GM03348 (cell line): ENCODE results near the gene HLCS.
"Not testable (repeated sequence)": the region's sequence is repeated elsewhere in the genome, so short reads cannot be mapped to it uniquely, and the experiment has no call there.

ENCODE experiments used
- DNase-seq: peaks from one replicate; pipeline ENCODE4 v3.0.0; 2012; ENCODE audit warnings: low spot score

The HLCS gene

GRCh38 chr21:36847189-36847588, 119.3 kb downstream of the HLCS start:
- DNase-seq, result peak; percentile 82

DNA sequence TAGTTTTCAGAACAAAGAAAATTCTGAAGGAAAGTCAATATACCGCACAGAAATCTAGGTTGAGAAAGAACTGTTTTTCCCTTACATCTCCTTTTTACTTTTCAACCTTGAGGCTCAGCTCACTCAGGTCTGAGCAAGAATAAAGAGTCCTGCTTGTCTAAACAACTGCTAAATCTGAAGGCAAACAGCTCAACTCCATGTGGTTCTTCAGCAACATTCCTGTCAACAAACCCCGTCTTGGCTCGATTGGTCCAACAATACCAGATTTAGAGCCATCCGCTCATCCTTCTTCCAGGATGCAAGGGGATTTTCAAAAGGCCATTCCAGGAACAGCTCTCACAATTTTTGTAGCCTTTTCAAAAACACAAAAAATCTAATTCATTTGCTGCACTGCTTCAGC, 119.8 kb downstream of the HLCS start:
- DNase-seq, result no peak

DNA sequence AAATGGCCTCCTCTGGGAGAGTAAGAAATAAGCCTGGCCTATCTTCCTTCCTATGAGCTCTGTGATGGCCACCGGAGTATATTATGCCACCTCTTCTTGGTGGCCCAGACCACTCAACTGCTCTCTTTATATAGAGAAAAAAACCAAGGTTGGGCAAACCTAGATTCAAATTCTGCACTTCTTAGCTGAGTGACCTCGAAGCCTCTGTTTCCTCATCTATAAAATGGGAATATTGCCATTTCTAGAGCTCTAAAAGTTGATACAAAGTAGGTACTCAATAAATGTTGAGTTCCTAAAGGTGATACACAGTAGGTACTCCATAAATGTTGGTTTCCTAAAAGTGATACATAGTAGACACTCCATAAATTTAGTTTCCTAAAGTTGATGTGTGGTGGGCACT, 120.7 kb downstream of the HLCS start:
- DNase-seq, result no peak

DNA sequence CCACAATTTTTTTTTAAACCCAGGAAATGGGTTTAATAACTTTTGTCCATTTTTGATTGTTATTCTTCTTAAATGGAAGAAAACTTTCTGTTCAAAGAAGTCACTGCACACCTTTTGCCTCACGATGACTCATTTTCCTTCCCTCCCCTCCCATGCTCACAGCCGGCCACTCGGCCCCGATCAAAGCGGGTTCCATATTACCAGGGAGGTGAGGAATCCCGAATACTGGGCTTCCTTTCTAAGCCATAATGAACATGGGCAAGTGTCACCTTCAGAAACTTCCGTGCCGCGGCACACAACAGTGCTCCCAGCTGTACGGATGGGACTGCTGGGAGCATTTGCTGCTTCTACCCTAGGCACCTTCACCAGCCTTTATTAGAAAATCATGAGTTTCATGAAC, 121.4 kb downstream of the HLCS start:
- DNase-seq, result no peak

DNA sequence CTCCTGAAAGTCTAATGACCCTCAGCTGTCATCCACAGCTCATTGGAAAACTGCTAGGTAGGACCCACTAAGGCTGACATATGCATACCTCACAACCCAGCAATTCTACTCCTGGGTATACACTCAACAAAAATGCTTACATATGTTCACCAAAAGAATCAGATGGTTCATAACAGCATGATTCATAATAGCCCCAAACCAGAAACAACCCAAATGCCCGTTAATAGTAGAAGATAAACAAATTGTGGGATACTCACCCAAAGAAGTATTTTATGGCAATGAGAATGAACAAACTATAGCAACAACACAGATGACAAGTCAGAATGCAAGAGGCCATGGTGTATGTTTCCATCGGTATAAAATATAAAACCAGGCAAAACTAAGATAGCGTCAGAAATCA, 124.6 kb downstream of the HLCS start:
- DNase-seq, result no peak

- no peak for DNase-seq
Observed at GRCh38 chr21:36839735-36840134, 126.7 kb downstream of the HLCS start.

DNA sequence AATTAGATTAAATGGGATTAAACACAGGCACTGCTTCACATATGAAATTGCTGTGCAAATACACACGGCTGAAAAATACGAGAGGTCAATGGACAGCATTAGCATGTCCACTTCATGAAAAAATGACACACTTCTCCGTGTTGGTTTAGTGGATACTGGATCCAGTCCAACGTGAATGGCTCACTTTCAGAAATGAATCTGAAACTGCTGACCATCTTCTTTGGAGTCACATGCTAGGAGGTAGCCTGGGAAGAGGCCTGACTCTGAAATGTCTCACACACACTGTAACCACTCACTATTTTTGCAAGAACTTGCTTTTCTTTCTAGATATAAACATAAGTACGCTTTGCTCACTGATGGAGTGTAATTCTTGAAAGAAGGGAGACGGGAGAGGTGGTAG, 127.3 kb downstream of the HLCS start:
- DNase-seq, result no peak

DNA sequence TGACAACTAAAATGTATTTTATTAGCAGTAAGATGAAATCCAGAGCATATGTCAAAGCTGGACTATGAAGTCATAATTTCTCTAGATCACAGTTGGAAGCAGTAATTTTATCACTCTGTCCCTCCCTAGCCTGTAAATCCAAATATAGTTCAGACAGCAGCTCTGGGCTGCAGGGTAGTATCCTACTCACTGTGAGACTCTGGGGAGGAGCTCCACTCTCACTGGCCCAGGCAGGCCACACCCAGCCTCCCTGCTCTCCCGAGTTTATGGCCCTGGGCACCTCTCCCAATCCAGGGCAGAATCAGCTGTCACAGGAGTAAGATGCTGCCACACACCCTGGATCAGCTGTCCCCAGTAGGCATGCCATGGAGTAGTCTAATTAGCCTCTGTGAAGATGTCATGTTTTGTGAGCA, 131.1 kb downstream of the HLCS start:
- peak; percentile 60 for DNase-seq

- DNase-seq, result no peak
Observed at GRCh38 chr21:36834192-36834591, 132.3 kb downstream of the HLCS start.

DNA sequence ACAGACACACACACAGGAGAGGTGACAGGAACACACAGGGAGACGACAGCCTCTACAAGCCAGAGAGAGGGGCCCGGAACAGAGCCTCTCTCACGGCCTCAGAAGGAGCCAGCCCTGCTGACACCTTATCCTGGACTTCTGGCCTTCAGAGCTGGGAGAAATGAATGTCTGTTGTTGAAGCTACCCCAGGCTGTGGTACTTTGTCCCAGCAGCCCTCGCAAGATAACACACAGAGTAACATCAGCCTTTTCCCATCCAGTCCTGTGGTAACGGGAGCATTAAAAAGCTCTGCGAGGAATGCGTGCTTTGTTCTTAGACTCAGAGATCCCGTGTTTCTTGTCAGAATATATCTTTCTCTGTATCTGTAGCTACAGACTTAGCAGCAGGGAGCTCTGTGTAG, 136.4 kb downstream of the HLCS start:
- DNase-seq, result no peak

- no peak for DNase-seq
Observed at GRCh38 chr21:36828891-36829515, 137.5 kb downstream of the HLCS start.

DNA sequence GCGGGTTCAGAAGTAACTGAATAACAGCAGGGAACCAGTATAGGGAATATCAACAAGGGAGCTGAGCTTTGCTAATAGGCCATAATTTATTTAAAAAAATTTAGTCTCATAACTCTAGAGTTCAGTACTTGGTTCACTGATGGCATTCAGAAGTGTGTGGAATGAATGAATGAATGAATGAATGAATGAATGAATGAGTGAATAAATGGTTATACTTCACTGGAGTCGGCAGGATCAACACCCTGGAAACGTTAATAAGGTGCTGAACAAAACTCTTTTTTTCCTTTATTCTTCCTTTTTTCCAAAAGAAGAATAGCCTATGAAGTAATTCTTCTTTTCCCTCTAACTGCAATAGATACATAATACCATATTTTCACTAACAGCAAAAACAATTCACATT, 138.3 kb downstream of the HLCS start:
- DNase-seq, result no peak

DNA sequence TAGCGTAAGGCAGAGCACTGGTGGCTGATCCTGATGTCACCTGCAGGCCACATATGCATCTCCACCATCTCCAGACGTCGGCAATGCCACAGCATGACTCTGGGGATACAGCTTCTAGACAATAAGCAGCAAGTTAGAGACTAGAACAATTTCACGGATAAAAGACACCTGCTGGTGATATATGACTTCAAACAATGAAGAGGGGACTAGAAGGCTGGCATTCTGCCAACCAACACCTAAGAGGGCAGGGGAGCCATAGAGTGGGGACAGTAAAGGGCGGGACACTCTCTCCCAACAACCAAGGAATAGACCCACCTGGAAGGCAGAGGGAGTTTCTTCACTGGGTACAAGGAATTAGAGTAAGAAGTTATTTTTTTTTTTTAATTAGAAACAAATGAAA, 140.8 kb downstream of the HLCS start:
- DNase-seq, result no peak

GRCh38 chr21:36821032-36821299, 145.5 kb downstream of the HLCS start:
- DNase-seq, result no peak

GRCh38 chr21:36820176-36821031, 146.1 kb downstream of the HLCS start:
- DNase-seq, result no peak

DNA sequence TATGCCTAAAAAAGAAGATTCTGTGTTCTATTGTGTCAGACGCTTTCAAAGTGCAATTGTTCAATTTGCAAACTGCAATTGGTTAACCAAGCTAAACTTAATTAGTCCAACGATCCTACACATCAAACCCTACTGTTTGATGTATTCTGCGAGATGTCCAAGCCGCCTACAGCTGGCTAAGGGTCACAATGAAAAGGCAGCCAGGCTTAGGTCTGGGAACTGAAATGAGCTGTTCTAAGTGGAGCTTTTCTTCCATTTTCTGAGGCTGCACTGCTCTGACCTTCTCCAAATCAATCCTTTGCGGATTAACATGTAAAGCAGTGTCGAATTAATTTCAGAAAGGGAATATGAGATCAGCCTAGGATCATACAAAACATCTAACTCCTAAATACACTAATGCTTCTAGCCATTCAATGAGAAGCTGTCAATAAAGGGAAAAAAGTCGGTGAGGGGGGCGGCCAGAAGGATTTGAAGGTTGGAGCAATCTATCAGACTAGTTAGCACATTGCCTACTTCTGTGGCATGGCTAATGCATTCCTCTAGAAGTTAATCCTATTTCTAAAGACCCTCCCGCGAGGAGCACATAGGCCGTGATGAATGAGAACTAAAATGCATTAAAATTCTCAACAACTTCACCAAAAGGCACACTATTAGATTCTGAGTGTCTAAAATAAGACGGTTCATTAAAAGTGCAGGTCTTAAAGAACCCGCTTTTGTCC, 148.6 kb downstream of the HLCS start:
- DNase-seq, result no peak

GRCh38 chr21:36816561-36817130, 149.8 kb downstream of the HLCS start:
- no peak for DNase-seq

GRCh38 chr21:36816026-36816425, 150.4 kb downstream of the HLCS start:
- DNase-seq, result not testable (repeated sequence)

DNA sequence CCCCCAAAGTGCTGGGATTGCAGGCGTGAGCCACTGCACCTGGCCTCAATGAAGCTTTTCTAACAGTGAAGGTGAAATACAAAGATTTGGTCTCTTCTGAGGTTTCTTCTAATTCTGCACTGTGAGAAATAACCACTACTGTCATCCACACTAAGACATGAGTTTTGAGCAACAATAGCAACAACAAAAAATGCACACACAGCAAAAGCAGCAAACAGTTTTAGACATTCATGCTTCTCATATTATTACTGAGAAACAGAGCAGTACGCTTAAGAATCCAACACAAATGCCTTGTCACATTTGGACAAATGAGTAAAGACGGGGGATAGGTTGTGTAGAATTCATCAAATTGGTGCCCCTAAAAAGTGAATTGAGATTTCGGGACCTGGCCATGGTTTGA, 151.2 kb downstream of the HLCS start:
- DNase-seq, result no peak

DNA sequence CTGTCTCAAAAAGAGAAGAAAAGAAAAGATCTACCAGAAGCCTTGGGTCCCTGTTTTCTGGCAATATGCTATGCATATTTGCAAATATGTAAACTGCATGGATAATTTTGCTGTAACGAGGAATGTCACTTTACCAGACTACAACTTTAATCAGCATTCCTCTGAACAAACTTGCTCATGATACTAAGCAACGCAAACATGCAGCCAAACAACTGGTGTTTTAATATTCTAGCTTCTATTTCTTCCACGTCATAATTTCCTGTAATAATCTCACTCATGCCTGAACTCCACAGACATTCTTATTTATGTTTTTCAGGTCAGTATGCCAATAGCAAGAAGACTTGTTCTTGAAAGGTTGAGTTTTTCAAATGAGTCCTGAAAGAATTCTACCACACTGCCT, 153.4 kb downstream of the HLCS start:
- DNase-seq, result no peak

GRCh38 chr21:36811762-36812161, 154.7 kb downstream of the HLCS start:
- no peak for DNase-seq

DNA sequence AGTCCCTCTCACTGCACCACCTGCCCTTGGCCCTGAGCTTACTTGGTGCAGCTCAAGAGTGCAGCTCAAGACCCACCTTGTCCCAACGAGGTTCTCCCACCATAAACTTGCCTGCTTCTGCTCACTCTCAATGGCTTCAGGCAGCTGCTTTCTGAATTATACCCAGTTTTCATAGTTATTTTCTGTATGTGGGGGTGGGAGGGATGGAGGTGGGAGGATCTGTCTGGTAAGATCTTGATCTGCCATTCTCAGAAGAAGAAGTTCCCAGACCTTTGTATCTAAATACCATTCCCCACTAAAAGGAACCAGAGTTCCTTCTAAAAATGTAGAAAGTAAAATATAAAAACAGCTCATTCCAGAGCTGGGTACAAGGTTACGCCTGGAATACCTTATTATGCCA, 156.0 kb downstream of the HLCS start:
- DNase-seq, result no peak

DNA sequence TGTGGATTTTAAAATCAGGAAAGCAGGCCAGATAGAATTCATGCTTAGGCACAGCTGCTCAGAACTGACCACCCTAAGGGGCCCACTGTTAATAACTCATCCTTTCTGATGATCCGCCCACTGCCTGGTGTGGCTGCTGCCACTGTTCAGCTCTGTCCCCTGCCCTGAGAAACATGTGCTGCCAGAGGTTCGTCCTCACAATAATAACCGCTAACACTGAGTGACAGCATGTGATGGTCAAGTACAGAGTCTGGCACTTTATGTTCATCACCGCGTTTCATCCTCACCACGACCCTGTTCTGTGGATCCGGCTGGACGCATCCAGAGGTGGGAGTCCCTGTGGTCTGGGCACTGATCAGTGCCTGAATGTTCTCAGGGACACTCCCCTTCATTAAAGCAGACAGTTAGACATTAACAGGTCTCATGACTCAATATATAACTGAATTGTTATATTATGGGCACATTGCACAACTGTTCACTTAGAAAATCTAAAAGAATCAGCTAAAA, 159.0 kb downstream of the HLCS start:
- DNase-seq, result no peak
